SK-N-SH treated with all-trans-retinoic acid at 6 μM for 48 hours (cell line): ENCODE results near the gene KCTD1.

Source experiments
- ATAC-seq: fragments of 200-7000 bp; cut with Tn5 transposase; 3 replicates; pipeline ENCODE4 v1.9.1; 2020; ENCODE audit warnings: mild to moderate bottlenecking, moderate library complexity
- ARNTL ChIP-seq: fragments of 450-650 bp; formaldehyde crosslinking; IDR thresholded peaks from 2 replicates; pipeline ENCODE4 v1.5.0; 2020; ENCODE audit warnings: low read depth, mild to moderate bottlenecking, moderate library complexity, borderline replicate concordance
- BACH2 ChIP-seq: fragments of 250-450 bp; sonication (Bioruptor Pico); IDR thresholded peaks from 2 replicates; pipeline ENCODE4 v1.9.0; 2021; ENCODE audit warnings: mild to moderate bottlenecking, borderline replicate concordance
- CREB5 ChIP-seq: fragments of 250-450 bp; sonication (Bioruptor Pico); IDR thresholded peaks from 2 replicates; pipeline ENCODE4 v1.5.1; 2020; ENCODE audit warnings: low read depth, mild to moderate bottlenecking, moderate library complexity
- ESRRG ChIP-seq: fragments of 250-450 bp; sonication (Bioruptor Pico); IDR thresholded peaks from 2 replicates; pipeline ENCODE4 v1.6.1; 2021; ENCODE audit warnings: mild to moderate bottlenecking
- GLIS3 ChIP-seq: fragments of 250-450 bp; sonication (Bioruptor Pico); IDR thresholded peaks from 2 replicates; pipeline ENCODE4 v1.5.0; 2020; ENCODE audit warnings: mild to moderate bottlenecking, moderate library complexity
- ISL1 ChIP-seq: fragments of 250-450 bp; sonication (Bioruptor Pico); IDR thresholded peaks from 2 replicates; pipeline ENCODE4 v2.1.2; 2022; ENCODE audit warnings: mild to moderate bottlenecking, moderate library complexity
- OSR1 ChIP-seq: fragments of 250-450 bp; sonication (Bioruptor Pico); IDR thresholded peaks from 2 replicates; pipeline ENCODE4 v1.8.0; 2022; ENCODE audit warnings: moderate library complexity, mild to moderate bottlenecking, inconsistent platforms
- PATZ1 ChIP-seq: fragments of 250-450 bp; sonication (Bioruptor Pico); IDR thresholded peaks from 2 replicates; pipeline ENCODE4 v1.8.0; 2020; ENCODE audit warnings: mild to moderate bottlenecking, moderate library complexity, borderline replicate concordance
- PPARA ChIP-seq: fragments of 250-450 bp; sonication (Bioruptor Pico); IDR thresholded peaks from 2 replicates; pipeline ENCODE4 v1.5.0; 2020; ENCODE audit warnings: mild to moderate bottlenecking, borderline replicate concordance
- TCF4 ChIP-seq: fragments of 250-450 bp; sonication (Bioruptor Pico); IDR thresholded peaks from 2 replicates; pipeline ENCODE4 v1.8.0; 2021; ENCODE audit warnings: mild to moderate bottlenecking, moderate library complexity, borderline replicate concordance
- TOX ChIP-seq: fragments of 250-450 bp; sonication (Bioruptor Pico); IDR thresholded peaks from 2 replicates; pipeline ENCODE4 v1.8.0; 2021; ENCODE audit warnings: mild to moderate bottlenecking, moderate library complexity, borderline replicate concordance
- ZC3H10 ChIP-seq: fragments of 250-450 bp; sonication (Bioruptor Pico); IDR thresholded peaks from 2 replicates; pipeline ENCODE4 v1.5.1; 2021; ENCODE audit warnings: mild to moderate bottlenecking, moderate library complexity
- ZFP3 ChIP-seq: fragments of 250-450 bp; sonication (Bioruptor Pico); IDR thresholded peaks from 2 replicates; pipeline ENCODE4 v1.5.0; 2020; ENCODE audit warnings: mild to moderate bottlenecking, moderate library complexity
- ZFP30 ChIP-seq: fragments of 450-650 bp; formaldehyde crosslinking; IDR thresholded peaks from 2 replicates; pipeline ENCODE4 v1.5.0; 2022; ENCODE audit warnings: mild to moderate bottlenecking, moderate library complexity
- ZNF70 ChIP-seq: fragments of 450-650 bp; formaldehyde crosslinking; IDR thresholded peaks from 2 replicates; pipeline ENCODE4 v1.5.0; 2020; ENCODE audit warnings: mild to moderate bottlenecking, moderate library complexity
- ZNF8 ChIP-seq: fragments of 450-650 bp; formaldehyde crosslinking; IDR thresholded peaks from 2 replicates; pipeline ENCODE4 v1.5.0; 2020; ENCODE audit warnings: mild to moderate bottlenecking, moderate library complexity
- TF ChIP-seq, protein P1 (sequence below): fragments of 250-450 bp; sonication (Bioruptor Pico); IDR thresholded peaks from 2 replicates; pipeline ENCODE4 v1.5.1; 2021; ENCODE audit warnings: mild to moderate bottlenecking, moderate library complexity
- TF ChIP-seq, protein P2 (sequence below): fragments of 250-450 bp; sonication (Bioruptor Pico); IDR thresholded peaks from 2 replicates; pipeline ENCODE4 v1.8.0; 2021; ENCODE audit warnings: low read depth, mild to moderate bottlenecking, moderate library complexity, borderline replicate concordance

Gene KCTD1

DNA sequence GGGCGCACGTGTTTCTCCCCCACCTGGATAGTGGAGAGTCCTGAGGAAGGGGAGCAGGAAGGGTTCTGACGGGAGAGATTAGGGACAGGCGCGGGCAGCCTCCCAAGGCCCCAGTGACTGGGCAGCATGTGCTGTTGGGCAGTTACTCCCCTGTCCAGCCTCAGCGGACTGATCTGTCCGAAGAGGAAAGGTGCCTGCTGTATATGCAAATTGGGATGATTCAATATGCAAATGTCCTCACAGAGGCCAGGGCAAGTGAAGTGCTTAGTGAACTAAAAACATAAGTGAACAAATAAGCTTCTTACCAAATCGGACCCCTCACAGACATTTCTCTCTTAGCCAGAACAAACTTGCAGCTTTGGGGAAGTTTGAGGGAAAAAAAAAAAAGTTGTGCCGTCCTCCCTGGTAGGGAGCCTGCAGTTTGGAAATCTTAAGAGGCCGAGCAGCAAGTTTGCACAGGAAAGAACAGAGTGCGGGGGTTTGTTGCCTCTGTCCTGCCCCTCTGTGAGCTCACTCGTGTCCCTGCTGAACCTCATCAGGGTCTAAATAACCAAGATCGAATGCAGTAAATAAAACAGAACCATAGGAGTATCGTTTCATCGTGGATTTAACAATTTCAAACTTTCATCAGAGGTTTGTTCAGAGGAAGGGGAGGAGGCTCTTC is 141.4 kb downstream of the KCTD1 start:
- TF ChIP-seq, protein P1, sequence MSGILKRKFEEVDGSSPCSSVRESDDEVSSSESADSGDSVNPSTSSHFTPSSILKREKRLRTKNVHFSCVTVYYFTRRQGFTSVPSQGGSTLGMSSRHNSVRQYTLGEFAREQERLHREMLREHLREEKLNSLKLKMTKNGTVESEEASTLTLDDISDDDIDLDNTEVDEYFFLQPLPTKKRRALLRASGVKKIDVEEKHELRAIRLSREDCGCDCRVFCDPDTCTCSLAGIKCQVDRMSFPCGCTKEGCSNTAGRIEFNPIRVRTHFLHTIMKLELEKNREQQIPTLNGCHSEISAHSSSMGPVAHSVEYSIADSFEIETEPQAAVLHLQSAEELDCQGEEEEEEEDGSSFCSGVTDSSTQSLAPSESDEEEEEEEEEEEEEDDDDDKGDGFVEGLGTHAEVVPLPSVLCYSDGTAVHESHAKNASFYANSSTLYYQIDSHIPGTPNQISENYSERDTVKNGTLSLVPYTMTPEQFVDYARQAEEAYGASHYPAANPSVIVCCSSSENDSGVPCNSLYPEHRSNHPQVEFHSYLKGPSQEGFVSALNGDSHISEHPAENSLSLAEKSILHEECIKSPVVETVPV: no peak
- TF ChIP-seq ZNF70 (CRISPR knock-in tag) (no peak), TCF4 (no peak), ZFP30 (CRISPR knock-in tag) (no peak), PATZ1 (CRISPR knock-in tag) (no peak)
- ATAC-seq: no peak

DNA sequence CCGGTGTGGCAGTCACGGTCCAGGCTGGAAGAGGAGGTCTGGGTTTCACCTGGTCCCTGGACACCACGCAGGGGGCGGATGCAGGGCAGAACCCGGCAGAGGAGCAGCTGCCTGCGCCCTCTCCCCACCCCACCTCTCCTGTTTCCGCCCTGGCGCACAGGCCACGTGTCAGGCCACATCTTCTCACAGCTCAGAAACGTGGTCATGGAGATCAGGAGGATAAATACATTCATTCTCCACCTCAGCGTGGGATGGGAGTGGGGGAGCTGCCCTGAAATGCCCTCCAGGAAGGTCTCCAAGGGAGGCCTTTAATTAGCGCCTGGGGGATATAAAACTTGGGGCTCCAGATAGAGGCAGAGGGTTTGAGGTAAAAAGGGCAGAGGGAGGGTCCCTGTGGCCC is 142.0 kb downstream of the KCTD1 start:
- no peak for ATAC-seq
- TF ChIP-seq ZNF8 (CRISPR knock-in tag) (no peak), ZC3H10 (CRISPR knock-in tag) (no peak), PPARA (no peak), ARNTL (CRISPR knock-in tag) (no peak), ZFP3 (no peak), ISL1 (CRISPR knock-in tag) (no peak), TOX (no peak)
- TF ChIP-seq, protein P2, sequence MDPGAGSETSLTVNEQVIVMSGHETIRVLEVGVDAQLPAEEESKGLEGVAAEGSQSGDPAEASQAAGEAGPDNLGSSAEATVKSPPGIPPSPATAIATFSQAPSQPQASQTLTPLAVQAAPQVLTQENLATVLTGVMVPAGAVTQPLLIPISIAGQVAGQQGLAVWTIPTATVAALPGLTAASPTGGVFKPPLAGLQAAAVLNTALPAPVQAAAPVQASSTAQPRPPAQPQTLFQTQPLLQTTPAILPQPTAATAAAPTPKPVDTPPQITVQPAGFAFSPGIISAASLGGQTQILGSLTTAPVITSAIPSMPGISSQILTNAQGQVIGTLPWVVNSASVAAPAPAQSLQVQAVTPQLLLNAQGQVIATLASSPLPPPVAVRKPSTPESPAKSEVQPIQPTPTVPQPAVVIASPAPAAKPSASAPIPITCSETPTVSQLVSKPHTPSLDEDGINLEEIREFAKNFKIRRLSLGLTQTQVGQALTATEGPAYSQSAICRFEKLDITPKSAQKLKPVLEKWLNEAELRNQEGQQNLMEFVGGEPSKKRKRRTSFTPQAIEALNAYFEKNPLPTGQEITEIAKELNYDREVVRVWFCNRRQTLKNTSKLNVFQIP (CRISPR knock-in tag): no peak

- TF ChIP-seq PPARA (no peak), TOX (no peak), ZC3H10 (CRISPR knock-in tag) (no peak), ZNF70 (CRISPR knock-in tag) (no peak), CREB5 (CRISPR knock-in tag) (no peak), PATZ1 (CRISPR knock-in tag) (no peak), ARNTL (CRISPR knock-in tag) (no peak), GLIS3 (no peak), ISL1 (CRISPR knock-in tag) (no peak), BACH2 (no peak), ESRRG (CRISPR knock-in tag) (no peak), OSR1 (CRISPR knock-in tag) (no peak)
- TF ChIP-seq, protein P1: no peak
- peak; percentile 98 for ATAC-seq
Measured at GRCh38 chr18:26405190-26405801, 143.1 kb downstream of the KCTD1 start.
